Naive thymus-derived CD8-positive, alpha-beta T cell (primary cell): Measurements from ENCODE around the gene JPH2. TPM values are rescaled to one million over a fixed set of nuclear protein-coding genes. Genes with fewer than 3 reads are reported as not detected.
A peak's percentile ranks its signal among the peaks of the same experiment; 100 is the strongest.
"Not testable (repeated sequence)": the region's sequence is repeated elsewhere in the genome, so short reads cannot be mapped to it uniquely, and the experiment has no call there.

Experiments
- ATAC-seq, 2 donors: fragments of 150-1000 bp; cut with Tn5 transposase in 1 of 2; sonication (Bioruptor Pico), chemical (Tn5 transposase) in 1 of 2; 1 replicate in 1 of 2; 2 replicates in 1 of 2; pipeline ENCODE4 v1.10.0; 2021; ENCODE audit warnings: mild to moderate bottlenecking in 2 of 2, moderate library complexity in 2 of 2
- POLR2A ChIA-PET: fragments of 350-600 bp; sonication (Branson Sonifier 250); formaldehyde crosslinking; loops from one replicate; lab custom pipeline; 2021; ENCODE audit warnings: antibody characterized with exemption; lab: Charles Lee
- DNase-seq, 10 donors: peaks; one replicate each; pipeline versions ENCODE4 v3.0.0 to v3.0.0-alpha.2; 2020 to 2022
- H3K27ac Mint-ChIP-seq, 10 donors: one replicate each; pipeline ENCODE4 v1.8.0; 2020 to 2022; ENCODE audit warnings: mild to moderate bottlenecking in 10 of 10, mixed read lengths in 10 of 10, moderate library complexity in 4 of 10, inconsistent platforms in 1 of 10
- H3K27me3 Mint-ChIP-seq, 5 donors: one replicate each; pipeline ENCODE4 v1.8.0; 2021 to 2022; ENCODE audit warnings: mixed read lengths in 5 of 5
- H3K36me3 Mint-ChIP-seq, 3 donors: one replicate each; pipeline ENCODE4 v1.8.0; 2020 to 2022; ENCODE audit warnings: mixed read lengths in 3 of 3, mild to moderate bottlenecking in 2 of 3, inconsistent platforms in 1 of 3
- H3K4me1 Mint-ChIP-seq, 4 donors: one replicate each; pipeline ENCODE4 v1.8.0; 2021 to 2022; ENCODE audit warnings: mixed read lengths in 4 of 4
- H3K4me3 Mint-ChIP-seq, 10 donors: one replicate each; pipeline ENCODE4 v1.8.0; 2020 to 2022; ENCODE audit warnings: mild to moderate bottlenecking in 10 of 10, mixed read lengths in 10 of 10, moderate library complexity in 6 of 10, inconsistent platforms in 1 of 10
- H3K9me3 Mint-ChIP-seq, 9 donors: one replicate each; pipeline ENCODE4 v1.8.0; 2020 to 2022; ENCODE audit warnings: mixed read lengths in 9 of 9, mild to moderate bottlenecking in 3 of 9, inconsistent platforms in 1 of 9, moderate library complexity in 1 of 9
- polyA plus RNA-seq, 3 donors: library from polyadenylated mRNA; unstranded; fragments of 300-500 nt; fragmentation: Illumina TruSeq; gene quantifications; one replicate each; pipeline ENCODE4 v1.2.3, GENCODE V29; 2021
- total RNA-seq, 8 experiments: library from RNA in 2 of 8; stranded (reverse) in 2 of 8; gene quantifications; one replicate each; pipeline ENCODE4 v1.2.3 and lab custom pipeline; 2021 to 2026

The JPH2 gene
- total RNA-seq (not detected), polyA plus RNA-seq (not detected), total RNA-seq (lab: John Stamatoyannopoulos, UW) (0 reads per million in 6 experiments)

DNA sequence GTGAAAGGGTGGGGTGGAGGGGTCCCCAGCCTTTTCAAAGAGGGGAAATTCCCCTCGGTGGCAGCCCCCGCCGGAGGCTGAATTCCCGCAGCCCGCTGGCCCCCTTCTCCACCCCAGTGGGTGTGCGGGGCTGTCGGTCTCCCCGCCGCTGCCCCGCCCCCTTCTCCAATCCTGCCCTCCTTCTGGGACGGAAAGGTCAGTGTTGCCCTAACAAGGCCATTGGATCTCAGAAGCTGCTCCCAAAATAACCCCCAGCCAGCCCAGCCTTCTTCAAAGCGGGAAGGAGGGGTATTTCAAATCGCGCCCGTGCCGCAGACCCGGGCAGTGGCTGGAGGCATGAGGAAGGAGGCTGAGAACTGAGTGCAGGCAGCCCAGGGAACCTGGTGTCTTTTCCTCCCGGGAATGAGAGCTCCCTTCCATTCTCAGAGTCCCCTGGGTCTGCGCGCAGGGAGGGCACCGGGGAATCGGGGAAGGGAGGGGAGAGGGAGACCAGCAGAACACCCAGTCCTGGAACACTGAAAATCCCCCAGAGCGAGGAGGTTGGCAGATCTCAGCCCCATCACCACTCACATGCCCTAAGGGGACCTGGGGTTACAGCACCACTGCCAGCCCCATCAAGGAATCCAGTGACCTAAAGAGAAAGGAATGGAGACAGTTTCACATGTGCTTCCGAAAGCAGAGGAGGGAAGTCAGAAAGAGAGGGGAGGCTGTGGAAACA lies at the start of gene JPH2:
Gene JPH2, minus strand, starts transcription at position 135 of the 718 bp plus-strand sequence. CDS start 483 bp downstream, outside the sequence.
- H3K27ac Mint-ChIP-seq: no peak within 1 kb of the TSS
- H3K27me3 Mint-ChIP-seq: peaks cover 38 to 67% (median 52%) of the 10 kb centered on the region in 5 donors
- H3K36me3 Mint-ChIP-seq: no peaks in the 10 kb centered on the region
- peaks cover 17 to 22% (median 20%) of the 10 kb centered on the region in 4 donors for H3K4me1 Mint-ChIP-seq
- peak; percentile 33 to 41 for ATAC-seq
- DNase-seq: no peak
- no peaks in the 10 kb centered on the region for H3K9me3 Mint-ChIP-seq
- H3K4me3 Mint-ChIP-seq: peak within 1 kb of the TSS; percentile 41 to 76 (median 66)
- POLR2A ChIA-PET: no interaction called here

DNA sequence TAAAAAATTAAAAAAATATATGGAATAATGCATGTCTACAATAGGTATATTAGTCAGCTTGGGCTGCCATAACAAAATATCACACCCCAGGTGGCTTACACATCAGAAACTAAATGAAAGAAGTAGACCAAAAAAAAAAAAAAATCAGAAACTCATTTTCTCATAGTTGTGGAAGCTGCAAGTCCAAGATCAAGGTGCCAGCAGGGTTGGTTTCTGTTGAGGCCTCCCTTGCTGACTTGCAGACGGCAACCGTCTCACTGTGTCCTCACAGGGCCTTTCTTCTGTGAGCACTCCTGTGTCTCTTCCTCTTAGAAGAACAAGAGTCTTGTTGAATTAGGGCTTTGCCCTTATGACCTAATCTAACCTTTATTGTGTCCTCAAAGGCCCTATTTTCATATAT lies 48.7 kb upstream of the JPH2 start:
- H3K27me3 Mint-ChIP-seq: no peaks in the 10 kb centered on the region

DNA sequence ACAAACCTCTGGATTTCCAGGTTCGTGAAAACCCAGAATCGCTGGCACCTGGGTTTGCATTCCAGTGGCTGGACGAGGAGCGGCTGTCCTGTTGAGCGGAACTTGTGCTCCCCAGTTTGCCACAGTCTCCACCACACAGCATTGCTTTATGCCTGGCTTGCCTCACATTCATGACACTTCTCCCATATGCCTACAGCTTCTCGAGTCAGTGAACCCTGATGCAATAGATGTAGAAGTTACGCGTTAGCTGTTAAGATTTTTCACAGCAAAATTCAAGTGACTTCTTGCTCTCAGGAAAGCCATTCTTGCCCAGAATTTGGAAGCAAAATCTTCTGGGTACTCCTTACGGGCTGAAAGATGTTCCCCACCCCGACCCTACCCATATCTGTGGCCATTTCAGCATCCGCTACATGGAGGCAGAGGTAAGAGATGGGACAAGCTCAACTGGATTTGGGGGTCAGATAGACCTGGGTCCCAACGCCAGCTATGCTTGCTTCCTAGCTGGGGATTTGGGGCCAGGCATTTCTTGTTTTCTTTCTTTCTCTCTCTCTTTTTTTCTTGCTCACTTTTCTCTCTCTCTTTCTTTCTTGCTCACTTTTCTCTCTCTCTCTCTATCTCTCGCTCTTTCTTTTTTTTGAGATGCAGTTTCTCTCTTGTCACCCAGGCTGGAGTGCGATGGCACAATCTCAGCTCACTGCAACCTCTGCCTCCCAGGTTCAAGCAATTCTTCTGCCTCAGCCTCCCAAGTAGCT lies 47.8 kb upstream of the JPH2 start:
- POLR2A ChIA-PET: no interaction called here

More for the DNA sequence above, 48.7 kb upstream of the JPH2 start:
- no peak for ATAC-seq
- DNase-seq: no peak
- Mint-ChIP-seq H3K36me3 (no peaks in the 10 kb centered on the region), H3K4me3 (no peak overlapping the region), H3K4me1 (peaks cover 6 to 13% (median 8%) of the 10 kb centered on the region in 4 donors), H3K9me3 (peaks cover 0 to 2% (median 0%) of the 10 kb centered on the region in 9 donors), H3K27ac (no peak overlapping the region)
- POLR2A ChIA-PET: interaction anchor here (0.8 to 1.1 kb wide), 2 partner anchors 10 to 13 kb away, joined by 4 to 6 read pairs; no protein-coding TSS in a partner anchor

DNA sequence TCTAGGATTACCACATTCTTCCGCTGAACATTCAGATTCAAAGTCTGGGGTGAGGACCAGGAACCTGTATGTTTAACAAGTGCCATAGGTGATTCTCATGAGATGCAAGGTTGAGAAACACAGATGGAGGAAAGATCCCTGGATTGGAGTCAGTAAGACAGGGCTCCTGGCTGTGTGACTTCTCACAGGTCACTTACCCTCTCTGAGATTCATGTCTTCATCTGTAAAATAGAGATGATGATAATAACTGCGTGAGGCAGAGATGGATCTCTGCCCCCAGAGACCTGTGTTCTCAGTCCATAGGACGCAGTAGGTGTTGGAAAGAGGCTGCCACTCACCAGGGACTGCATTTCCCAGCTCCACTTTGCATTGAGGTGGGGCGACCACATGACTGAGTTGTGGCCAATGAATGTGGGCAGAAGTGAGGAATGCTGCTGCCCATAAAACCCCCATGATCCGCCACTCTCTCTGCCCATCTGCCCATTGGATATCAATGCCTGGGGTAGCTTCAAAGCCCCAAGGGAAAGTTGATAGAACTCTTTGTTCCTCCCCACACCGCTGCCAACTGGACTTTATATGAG lies 46.5 kb upstream of the JPH2 start:
- Mint-ChIP-seq H3K4me3 (no peak overlapping the region), H3K27me3 (no peaks in the 10 kb centered on the region), H3K4me1 (peaks cover 6 to 13% (median 9%) of the 10 kb centered on the region in 4 donors), H3K36me3 (no peaks in the 10 kb centered on the region), H3K27ac (no peak overlapping the region), H3K9me3 (peaks cover 0 to under 1% (median 0%) of the 10 kb centered on the region in 9 donors)
- DNase-seq (no peak), ATAC-seq (no peak)
- POLR2A ChIA-PET: interaction anchor here (0.6 kb wide), 1 partner anchor 398 kb away, joined by 3 read pairs; no protein-coding TSS in a partner anchor

More for the DNA sequence above, 47.8 kb upstream of the JPH2 start:
- Mint-ChIP-seq H3K4me1 (peaks cover 6 to 13% (median 9%) of the 10 kb centered on the region in 4 donors), H3K27ac (peak overlapping the region in 4 of 10 donors; percentile 43 to 80 (median 60)), H3K36me3 (no peaks in the 10 kb centered on the region), H3K4me3 (no peak overlapping the region), H3K27me3 (no peaks in the 10 kb centered on the region), H3K9me3 (peaks cover 0 to 2% (median 0%) of the 10 kb centered on the region in 9 donors)
- ATAC-seq (no peak), DNase-seq (no peak)

DNA sequence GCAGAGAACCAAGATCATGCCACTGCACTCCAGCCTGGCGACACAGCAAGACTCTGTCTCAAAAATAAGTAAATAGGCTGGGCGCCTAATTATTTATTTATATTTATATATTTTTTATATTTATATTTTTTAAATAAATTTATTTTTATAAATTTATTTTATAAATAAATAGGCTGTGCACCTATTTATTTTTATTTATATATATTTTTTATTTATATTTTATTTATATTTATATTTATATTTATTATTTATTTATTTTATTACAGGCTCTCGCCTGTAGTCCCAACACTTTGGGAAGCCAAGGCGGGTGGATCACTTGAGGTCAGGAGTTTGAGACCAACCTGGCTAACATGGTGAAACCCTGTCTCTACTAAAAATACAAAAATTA lies 45.5 kb upstream of the JPH2 start:
- not testable (repeated sequence) for DNase-seq, H3K4me3 Mint-ChIP-seq, H3K27ac Mint-ChIP-seq, H3K36me3 Mint-ChIP-seq, H3K27me3 Mint-ChIP-seq, H3K9me3 Mint-ChIP-seq, ATAC-seq
- H3K4me1 Mint-ChIP-seq: peaks cover 6 to 17% (median 9%) of the 10 kb centered on the region in 4 donors
- POLR2A ChIA-PET: interaction anchor here (0.6 kb wide), 1 partner anchor 82 kb away, joined by 3 read pairs; no protein-coding TSS in a partner anchor

DNA sequence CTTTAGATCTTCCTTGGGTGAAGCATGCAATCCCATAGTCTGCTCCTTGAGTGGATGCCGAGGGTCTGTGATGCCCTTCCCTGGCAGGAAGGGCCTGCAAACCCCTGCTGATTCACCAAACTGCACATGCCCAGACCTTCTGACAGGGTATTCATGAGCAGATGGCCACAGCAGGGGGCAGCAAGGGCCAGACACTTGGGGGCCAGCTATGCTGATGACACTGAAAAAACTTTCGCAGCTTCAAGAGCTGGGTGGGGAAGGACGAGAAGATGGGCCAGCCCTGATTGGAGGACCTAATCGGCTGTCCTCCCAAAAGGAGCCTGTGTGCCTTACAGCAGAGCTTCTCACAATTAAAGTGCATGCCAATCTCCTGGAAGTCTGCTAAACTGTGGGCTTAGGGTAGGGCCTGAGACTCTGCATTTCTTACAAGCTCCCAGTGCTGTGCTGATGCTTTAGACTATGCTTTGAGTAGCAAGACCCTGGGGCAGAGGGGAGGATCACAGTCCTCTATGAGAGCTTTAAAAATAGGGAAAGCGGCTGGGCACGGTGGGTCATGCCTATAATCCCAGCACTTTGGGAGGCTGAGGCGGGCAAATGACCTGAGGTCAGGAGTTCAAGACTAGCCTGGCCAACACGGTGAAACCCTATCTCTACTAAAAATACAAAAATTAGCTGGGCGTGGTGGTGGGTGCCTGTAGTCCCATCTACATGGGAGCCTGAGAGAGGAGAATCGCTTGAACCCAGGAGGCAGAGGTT lies 44.9 kb upstream of the JPH2 start:
- Mint-ChIP-seq H3K27ac (peak overlapping the region in 2 of 10 donors; percentile 21 to 82), H3K9me3 (no peaks in the 10 kb centered on the region), H3K27me3 (no peaks in the 10 kb centered on the region), H3K36me3 (no peaks in the 10 kb centered on the region), H3K4me3 (no peak overlapping the region), H3K4me1 (peaks cover 6 to 19% (median 9%) of the 10 kb centered on the region in 4 donors)
- DNase-seq: no peak
- POLR2A ChIA-PET: interaction anchor here (0.6 kb wide), 1 partner anchor 83 kb away, joined by 3 read pairs; no protein-coding TSS in a partner anchor
- ATAC-seq: no peak

DNA sequence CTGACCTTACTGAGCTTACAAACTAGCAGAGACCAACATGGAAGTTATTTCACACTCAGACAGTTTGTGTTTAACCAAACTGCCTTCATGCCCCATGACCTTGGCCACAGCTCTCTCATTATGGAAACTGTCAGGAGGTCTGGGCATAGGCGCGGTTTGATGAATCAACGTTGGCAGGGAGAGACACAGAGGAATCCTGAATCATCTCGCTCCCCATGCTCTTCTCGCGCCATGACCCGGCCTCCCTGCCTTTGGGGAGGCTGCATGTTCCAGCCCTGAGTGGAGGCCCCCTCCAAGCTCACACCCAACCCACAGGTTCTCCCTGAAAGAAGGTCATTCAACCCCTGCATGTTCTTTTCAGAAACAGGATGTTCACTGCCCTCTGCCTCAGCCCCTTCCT lies 44.2 kb upstream of the JPH2 start:
- no peaks in the 10 kb centered on the region for H3K27me3 Mint-ChIP-seq
- peaks cover 6 to 19% (median 9%) of the 10 kb centered on the region in 4 donors for H3K4me1 Mint-ChIP-seq
- H3K27ac Mint-ChIP-seq: peak overlapping the region in 2 of 10 donors; percentile 21 to 82
- no peak for DNase-seq
- no peaks in the 10 kb centered on the region for H3K9me3 Mint-ChIP-seq
- H3K4me3 Mint-ChIP-seq: no peak overlapping the region
- H3K36me3 Mint-ChIP-seq: no peaks in the 10 kb centered on the region
- ATAC-seq: no peak
- POLR2A ChIA-PET: no interaction called here

DNA sequence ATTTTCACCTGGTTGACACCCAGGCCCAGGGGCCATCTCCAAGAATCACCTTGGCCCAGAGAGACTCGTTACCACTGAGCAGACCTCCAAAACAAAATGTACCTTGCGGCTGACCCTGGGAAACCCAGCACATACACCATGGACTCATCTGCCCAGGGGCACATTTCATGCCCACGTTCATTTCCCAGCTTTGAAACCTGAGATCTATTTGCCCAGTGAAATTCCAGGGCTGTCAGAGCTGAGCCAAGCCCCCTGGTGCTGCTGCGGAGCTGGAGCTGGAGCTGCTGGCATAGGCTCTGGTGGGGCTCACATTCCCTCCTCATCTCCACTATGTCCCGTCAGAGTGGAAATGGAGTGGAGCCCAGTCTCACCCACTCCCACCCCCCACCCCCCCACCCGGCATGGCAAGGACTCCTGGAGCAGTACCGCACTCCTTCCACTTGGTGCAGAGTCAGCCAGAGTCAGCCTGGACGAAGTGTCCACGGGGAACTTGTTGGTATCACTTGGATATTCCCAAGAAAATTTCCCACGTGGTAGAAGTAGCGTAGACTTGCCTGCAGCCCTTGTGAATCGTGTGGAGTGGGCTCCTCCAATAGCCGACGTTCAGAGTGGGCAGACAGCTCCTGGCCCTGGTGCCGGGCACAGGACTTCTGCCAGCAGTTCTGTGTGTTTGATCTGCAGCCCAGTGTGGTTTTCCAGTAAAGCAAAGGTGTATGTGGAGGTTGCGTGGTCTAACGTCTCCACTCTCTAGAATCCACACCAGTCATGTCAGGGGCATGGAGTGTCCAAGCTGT lies 41.7 kb upstream of the JPH2 start:
- POLR2A ChIA-PET: no interaction called here
- Mint-ChIP-seq H3K4me1 (peaks cover 6 to 19% (median 8%) of the 10 kb centered on the region in 4 donors), H3K4me3 (no peak overlapping the region), H3K9me3 (no peaks in the 10 kb centered on the region), H3K36me3 (no peaks in the 10 kb centered on the region), H3K27me3 (no peaks in the 10 kb centered on the region), H3K27ac (peak overlapping the region in 5 of 10 donors; percentile 17 to 70 (median 44))
- DNase-seq: no peak
- ATAC-seq: no peak

DNA sequence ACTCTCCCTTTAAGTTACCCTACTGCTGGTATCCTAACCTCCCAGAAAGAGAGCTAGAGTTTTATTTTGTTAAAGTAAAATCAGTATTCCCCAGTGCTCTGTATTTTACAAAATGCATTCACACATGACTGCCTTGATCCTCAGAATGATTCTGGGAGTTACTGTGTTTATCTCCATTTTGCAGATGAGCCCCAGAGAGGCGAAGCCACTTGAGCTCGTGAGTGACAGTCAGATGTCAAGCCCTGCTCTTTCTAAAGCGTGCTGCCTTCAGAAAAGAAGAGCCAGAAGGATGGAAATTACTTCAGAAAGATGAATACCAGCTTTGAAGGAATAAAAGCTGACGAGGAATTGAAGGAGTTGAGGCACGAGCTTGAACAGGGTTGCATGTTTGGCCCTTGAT lies 37.6 kb upstream of the JPH2 start:
- peak overlapping the region in 6 of 10 donors; percentile 19 to 87 (median 62) for H3K27ac Mint-ChIP-seq
- H3K9me3 Mint-ChIP-seq: no peaks in the 10 kb centered on the region
- H3K27me3 Mint-ChIP-seq: no peaks in the 10 kb centered on the region
- no peak overlapping the region for H3K4me3 Mint-ChIP-seq
- DNase-seq: no peak
- ATAC-seq: no peak
- POLR2A ChIA-PET: interaction anchor here (2.1 kb wide), 1 partner anchor 86 kb away, joined by 9 read pairs; the partner anchor contains the start of gene FITM2
- peaks cover 15 to 34% (median 25%) of the 10 kb centered on the region in 4 donors for H3K4me1 Mint-ChIP-seq
- no peaks in the 10 kb centered on the region for H3K36me3 Mint-ChIP-seq

DNA sequence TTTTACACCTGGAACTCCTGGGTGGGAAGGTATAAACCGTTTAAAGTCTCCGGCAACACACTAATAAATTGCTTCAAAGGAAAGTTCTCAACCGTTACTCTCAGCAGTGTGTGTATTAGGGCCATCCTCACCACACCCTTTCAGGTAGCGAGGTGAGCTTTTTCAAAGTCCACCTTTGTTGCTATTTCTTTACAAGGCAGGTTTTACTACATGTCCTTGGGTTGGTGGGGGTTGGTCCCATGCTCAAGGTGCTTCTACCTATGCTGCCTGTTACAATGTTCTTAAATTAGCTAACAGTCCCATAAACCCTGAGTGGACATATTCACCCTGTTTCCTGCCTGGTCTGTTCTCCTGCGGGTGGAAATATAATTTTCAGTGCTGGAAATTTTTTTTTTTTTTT lies 36.7 kb upstream of the JPH2 start:
- peak overlapping the region in 7 of 10 donors; percentile 43 to 87 (median 59) for H3K27ac Mint-ChIP-seq
- H3K4me3 Mint-ChIP-seq: no peak overlapping the region
- POLR2A ChIA-PET: interaction anchor here (0.8 to 2.1 kb wide), 2 partner anchors 12 to 87 kb away, joined by 4 to 9 read pairs; partner anchors contain the start of gene FITM2
- H3K4me1 Mint-ChIP-seq: peaks cover 23 to 44% (median 35%) of the 10 kb centered on the region in 4 donors
- DNase-seq (no peak), ATAC-seq (no peak)
- no peaks in the 10 kb centered on the region for H3K27me3 Mint-ChIP-seq
- no peaks in the 10 kb centered on the region for H3K36me3 Mint-ChIP-seq
- no peaks in the 10 kb centered on the region for H3K9me3 Mint-ChIP-seq
